GM18526 (cell line): ENCODE data around the gene OTUB2.

Experiments
- POLR2A ChIP-seq: IDR thresholded peaks from 3 replicates; pipeline ENCODE4 v1.6.1; 2011; ENCODE audit not compliant: insufficient read length; ENCODE audit errors: extremely low read depth

The OTUB2 gene

GRCh38 chr14:93991212-93991611, 34.9 kb upstream of the OTUB2 start:
- TF ChIP-seq POLR2A = no peak

GRCh38 chr14:93991649-93992048, 34.5 kb upstream of the OTUB2 start:
- TF ChIP-seq POLR2A = no peak

- no peak for TF ChIP-seq POLR2A
These were observed 32.8 kb upstream of the OTUB2 start for GRCh38 chr14:93993382-93993781.

GRCh38 chr14:93994919-93995682, 31.0 kb upstream of the OTUB2 start:
- TF ChIP-seq POLR2A = no peak

- TF ChIP-seq POLR2A = no peak
These were observed 29.9 kb upstream of the OTUB2 start for GRCh38 chr14:93996130-93996695.

GRCh38 chr14:93997082-93997481, 29.1 kb upstream of the OTUB2 start, which contains the start of gene CCDC197:
Gene CCDC197 (plus strand): TSS chr14:93997301. CDS start chr14:93998132, 831 bp downstream.
- TF ChIP-seq POLR2A = no peak

GRCh38 chr14:93997916-93998870, 27.9 kb upstream of the OTUB2 start:
- no peak for TF ChIP-seq POLR2A

- TF ChIP-seq POLR2A = no peak
These were observed 27.2 kb upstream of the OTUB2 start for GRCh38 chr14:93998871-93999403.

- no peak for TF ChIP-seq POLR2A
These were observed 26.6 kb upstream of the OTUB2 start for GRCh38 chr14:93999573-93999972.

GRCh38 chr14:94000267-94000666, 25.9 kb upstream of the OTUB2 start:
- TF ChIP-seq POLR2A = no peak

- no peak for TF ChIP-seq POLR2A
These were observed 25.1 kb upstream of the OTUB2 start for GRCh38 chr14:94001016-94001415.

GRCh38 chr14:94001501-94002396, 24.4 kb upstream of the OTUB2 start:
- TF ChIP-seq POLR2A = no peak

- TF ChIP-seq POLR2A = no peak
These were observed 22.7 kb upstream of the OTUB2 start for GRCh38 chr14:94003397-94003796.

GRCh38 chr14:94004015-94004414, 22.1 kb upstream of the OTUB2 start:
- TF ChIP-seq POLR2A = no peak
